22Rv1 (cell line): Measurements from ENCODE around the gene ADA.

Experiments
- CTCF ChIP-seq: fragments of 450-650 bp; IDR thresholded peaks from 2 replicates; pipeline ENCODE4 v1.5.1; 2017; ENCODE audit warnings: mild to moderate bottlenecking
- ZFX ChIP-seq: fragments of 450-650 bp; IDR thresholded peaks from 2 replicates; pipeline ENCODE4 v1.6.1; 2017; ENCODE audit warnings: antibody characterized with exemption, borderline replicate concordance

GRCh38 chr20:44615169-44615791 is 36.2 kb downstream of the ADA start:
- TF ChIP-seq CTCF (no peak), ZFX (no peak)
